A673 (cell line): ENCODE data around the gene NFU1.

Experiments used
- EZH2 ChIP-seq: fragments of 200-600 bp; sonication (generic); IDR thresholded peaks from 2 replicates; pipeline ENCODE4 v1.6.1; 2017; ENCODE audit warnings: borderline replicate concordance, low read depth, mild to moderate bottlenecking, mixed read lengths, antibody characterized with exemption, low read length; ENCODE audit not compliant: poor library complexity, severe bottlenecking
- TF ChIP-seq, protein P1 (sequence below): fragments of 300-800, 200-600 bp; sonication (generic); conservative IDR thresholded peaks from 2 replicates; pipeline ENCODE4 v1.5.1; 2017; ENCODE audit warnings: low read depth, mild to moderate bottlenecking, antibody characterized with exemption, low read length, moderate library complexity, mixed read lengths

DNA sequence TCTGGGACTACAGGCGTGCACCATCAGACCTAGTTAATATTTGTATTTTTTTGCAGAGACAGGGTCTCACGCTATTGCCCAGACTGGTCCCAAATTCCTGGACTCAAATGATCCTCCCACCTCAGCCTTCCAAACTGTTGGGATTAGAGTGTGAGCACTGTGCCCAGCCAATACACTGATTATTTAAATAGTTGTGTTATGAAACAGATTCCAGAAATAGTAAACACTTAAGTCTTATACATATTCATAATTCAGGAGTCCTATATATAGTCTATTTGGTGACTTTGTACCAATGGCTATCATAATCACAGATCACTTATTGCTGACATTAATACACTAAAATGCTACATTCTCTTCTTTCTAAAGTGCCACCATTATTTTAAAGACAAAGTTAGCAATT, 12.8 kb downstream of the NFU1 start:
- TF ChIP-seq, protein P1, sequence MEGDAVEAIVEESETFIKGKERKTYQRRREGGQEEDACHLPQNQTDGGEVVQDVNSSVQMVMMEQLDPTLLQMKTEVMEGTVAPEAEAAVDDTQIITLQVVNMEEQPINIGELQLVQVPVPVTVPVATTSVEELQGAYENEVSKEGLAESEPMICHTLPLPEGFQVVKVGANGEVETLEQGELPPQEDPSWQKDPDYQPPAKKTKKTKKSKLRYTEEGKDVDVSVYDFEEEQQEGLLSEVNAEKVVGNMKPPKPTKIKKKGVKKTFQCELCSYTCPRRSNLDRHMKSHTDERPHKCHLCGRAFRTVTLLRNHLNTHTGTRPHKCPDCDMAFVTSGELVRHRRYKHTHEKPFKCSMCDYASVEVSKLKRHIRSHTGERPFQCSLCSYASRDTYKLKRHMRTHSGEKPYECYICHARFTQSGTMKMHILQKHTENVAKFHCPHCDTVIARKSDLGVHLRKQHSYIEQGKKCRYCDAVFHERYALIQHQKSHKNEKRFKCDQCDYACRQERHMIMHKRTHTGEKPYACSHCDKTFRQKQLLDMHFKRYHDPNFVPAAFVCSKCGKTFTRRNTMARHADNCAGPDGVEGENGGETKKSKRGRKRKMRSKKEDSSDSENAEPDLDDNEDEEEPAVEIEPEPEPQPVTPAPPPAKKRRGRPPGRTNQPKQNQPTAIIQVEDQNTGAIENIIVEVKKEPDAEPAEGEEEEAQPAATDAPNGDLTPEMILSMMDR = no peak
- no peak for TF ChIP-seq EZH2
